K562 (cell line): ENCODE measurements around the gene UBA1. TPM values are rescaled to one million over a fixed set of nuclear protein-coding genes. Genes with fewer than 3 reads are reported as not detected.

ENCODE experiments used
- ATAC-seq: fragments of 200-7000 bp; cut with Tn5 transposase; 3 replicates; pipeline ENCODE4 v1.9.1; 2020; ENCODE audit warnings: moderate library complexity
- BruUV-seq: library from RNA; stranded (reverse); fragments of 400-500 nt; replicated peaks from 2 replicates; lab custom pipeline; 2021; lab: Mats Ljungman, UMichigan
- CTCF ChIA-PET: fragments of 300-600 bp; formaldehyde crosslinking; extraction: SDS; loops from one replicate; lab custom pipeline; 2021; ENCODE audit warnings: low intra/inter-chr PET ratio; lab: Yijun Ruan, JAX
- POLR2A ChIA-PET: fragments of 300-600, 350-650 bp; sonication (Branson Sonifier 250); formaldehyde crosslinking; extraction: SDS; loops from one replicate; lab custom pipeline; 2021; ENCODE audit warnings: antibody characterized with exemption, inconsistent platforms; lab: Yijun Ruan, JAX
- DNase-seq, 4 experiments: peaks; one replicate each; pipeline versions ENCODE4 v3.0.0 to v3.0.0-alpha.2; 2011 to 2018; ENCODE audit warnings: low spot score in 3 of 4, mixed read lengths in 3 of 4; ENCODE audit errors: extremely low read depth in 1 of 4
- FAIRE-seq: peaks from 2 replicates; lab custom pipeline; 2011; peaks lifted over from hg19 to GRCh38; lab: Jason Lieb, UNC
- H2AFZ ChIP-seq: 2 replicates; pipeline ENCODE4 v1.6.0; 2011; ENCODE audit warnings: low read depth, low read length, control low read depth, inconsistent platforms
- H3K27ac ChIP-seq: fragments of 200-600 bp; 3 replicates; pipeline ENCODE4 v1.8.0; 2011; ENCODE audit warnings: low read depth, mild to moderate bottlenecking, control low read depth, inconsistent platforms, low read length, moderate library complexity, mixed read lengths; ENCODE audit errors: extremely low read depth
- H3K27me3 ChIP-seq, 2 experiments: fragments of 300-600 bp in 1 of 2; 2 replicates in 1 of 2; 3 replicates in 1 of 2; pipeline versions ENCODE4 v1.6.0 to v1.8.0; 2011; ENCODE audit warnings: inconsistent platforms in 2 of 2, low read length in 2 of 2, mild to moderate bottlenecking in 1 of 2, mixed read lengths in 1 of 2, moderate library complexity in 1 of 2; ENCODE audit not compliant: control insufficient read depth in 2 of 2, insufficient read depth in 2 of 2
- H3K36me3 ChIP-seq: fragments of 300-600 bp; 3 replicates; pipeline ENCODE4 v1.8.0; 2011; ENCODE audit warnings: mild to moderate bottlenecking, low read length, inconsistent platforms; ENCODE audit not compliant: control insufficient read depth, insufficient read depth
- H3K4me1 ChIP-seq, 2 experiments: fragments of 200-600 bp in 1 of 2; replicated peaks in 1 of 2; 2 replicates in 1 of 2; 3 replicates in 1 of 2; pipeline versions ENCODE4 v1.5.1 to v1.8.0; 2011; ENCODE audit warnings: inconsistent platforms in 2 of 2, low read length in 2 of 2, mild to moderate bottlenecking in 1 of 2, mixed read lengths in 1 of 2, moderate library complexity in 1 of 2; ENCODE audit not compliant: control insufficient read depth in 2 of 2, insufficient read depth in 2 of 2
- H3K4me2 ChIP-seq: 2 replicates; pipeline ENCODE4 v1.6.1; 2011; ENCODE audit warnings: low read length, control low read depth, inconsistent platforms, mixed read lengths; ENCODE audit not compliant: insufficient read depth
- H3K4me3 ChIP-seq: fragments of 200-600 bp; sonication (generic), shearing (Covaris generic); 2 replicates; pipeline ENCODE4 v1.5.1; 2016; ENCODE audit warnings: control low read depth, inconsistent platforms
- H3K79me2 ChIP-seq: fragments of 200-600 bp; 3 replicates; pipeline ENCODE4 v1.8.0; 2011; ENCODE audit warnings: low read length, inconsistent platforms; ENCODE audit not compliant: control insufficient read depth, insufficient read depth
- H3K9ac ChIP-seq, 2 experiments: 2 replicates each; pipeline versions ENCODE4 v1.6.0 to v1.6.1; 2011; ENCODE audit warnings: low read depth in 2 of 2, low read length in 2 of 2, control low read depth in 1 of 2, inconsistent platforms in 1 of 2, mild to moderate bottlenecking in 1 of 2, mixed read lengths in 1 of 2; ENCODE audit not compliant: insufficient read depth in 1 of 2
- H3K9me1 ChIP-seq: one replicate; pipeline ENCODE4 v1.6.0; 2011; ENCODE audit warnings: inconsistent platforms, mild to moderate bottlenecking, low read length, moderate library complexity; ENCODE audit not compliant: control insufficient read depth, insufficient read depth
- H3K9me3 ChIP-seq: replicated peaks from 2 replicates; pipeline ENCODE4 v1.5.1; 2011; ENCODE audit warnings: low read depth, low read length, inconsistent platforms; ENCODE audit not compliant: control insufficient read depth, insufficient read depth
- H4K20me1 ChIP-seq: replicated peaks from 2 replicates; pipeline ENCODE4 v1.6.1; 2011; ENCODE audit warnings: low read length, inconsistent platforms, mixed read lengths; ENCODE audit not compliant: control insufficient read depth, insufficient read depth
- KDM1A ChIP-seq, 2 experiments: fragments of 450-650 bp; IDR thresholded peaks; 2 replicates each; pipeline ENCODE4 v1.6.1; 2016; ENCODE audit warnings: mild to moderate bottlenecking in 2 of 2
- RBM34 ChIP-seq: fragments of 200-400 bp; formaldehyde crosslinking; IDR thresholded peaks from 2 replicates; pipeline ENCODE4 v1.6.1; 2018; ENCODE audit warnings: low read length, borderline replicate concordance; ENCODE audit not compliant: insufficient read depth
- ZHX1 ChIP-seq: fragments of 150-350 bp; conservative IDR thresholded peaks from 2 replicates; pipeline ENCODE4 v1.6.1; 2014; ENCODE audit warnings: low read length
- ZNF668 ChIP-seq: fragments of 250-450 bp; sonication (Bioruptor Pico); IDR thresholded peaks from 2 replicates; pipeline ENCODE4 v1.8.0; 2022; ENCODE audit warnings: mild to moderate bottlenecking, inconsistent platforms
- WGBS: fragments of 100-300 bp; shearing (Covaris generic); methylation state at CpG from one replicate; pipeline ENCODE4 v1.1.6; 2016; ENCODE audit warnings: low coverage, mixed read lengths; ENCODE audit not compliant: insufficient coverage; ENCODE audit errors: missing lambda C conversion rate; 5-methylcytosine and 5-hydroxymethylcytosine counted together
- in situ Hi-C: fragments of 300-500 bp; cut with MboI; formaldehyde crosslinking; loops from 4 replicates; pipeline ENCODE4 v1.15.0; 2018; ENCODE audit warnings: inconsistent platforms, mixed read lengths
- intact Hi-C: fragments of 100-400 bp; cut with micrococcal nuclease; formaldehyde crosslinking; loops from 2 replicates; pipeline ENCODE4 v1.14.2; 2022
- polyA plus RNA-seq, 8 experiments: library from polyadenylated mRNA; depleted of rRNA in 4 of 8; stranded (reverse) in 5 of 8; unstranded in 3 of 8; fragments of >200 nt; fragmentation: Nextera tagmentation in 2 of 8; fragmentation: Illumina TruSeq in 1 of 8; extraction: Ambion mirVana in 2 of 8; extraction: Trizol in 1 of 8; gene quantifications; 2 replicates each; pipeline versions ENCODE4 v1.2.1 to v1.2.3, GENCODE V29; 2011 to 2014; ENCODE audit warnings: inconsistent platforms in 1 of 8, missing spikeins in 1 of 8
- total RNA-seq, 7 experiments: library from RNA; depleted of rRNA in 6 of 7; stranded (reverse); fragments of >200 nt in 6 of 7; fragmentation: Illumina TruSeq in 2 of 7; extraction: Trizol in 2 of 7; gene quantifications; 2 replicates each; pipeline versions ENCODE4 v1.2.1 to v1.2.3, GENCODE V29; 2011 to 2021; ENCODE audit warnings: low replicate concordance in 1 of 7

Gene UBA1
- total and polyA plus RNA-seq, 9 of the 15 experiments (the other 6 are each of a cell fraction or from before 2014, with no cell fraction given): 32.0 to 174 (median 93.6) TPM

GRCh38 chrX:47191806-47192401, 1.7 kb upstream of the UBA1 start:
- BruUV-seq: no TSS peak
- TF ChIP-seq ZNF668 (CRISPR knock-in tag) (no peak), KDM1A (IDR thresholded peaks at IDR 0.05) (peak; percentile 74), ZHX1 (no peak), RBM34 (no peak)
- POLR2A ChIA-PET: interaction anchor here (1.3 kb wide), 1 partner anchor 37 kb away, joined by 3 read pairs; no protein-coding TSS in a partner anchor
- peak overlapping the region; percentile 48 for H3K4me3 ChIP-seq
- H3K79me2 ChIP-seq: peaks cover 36% of the 10 kb centered on the region
- no peaks in the 10 kb centered on the region for H3K27me3 ChIP-seq
- H3K27ac ChIP-seq: no peak overlapping the region; the same call in 2 of the 3 replicates
- H2AFZ ChIP-seq: 0 out of 2 replicates have a peak overlapping the region, but pooled peaks have one; percentile 40
- H3K9ac ChIP-seq: peak overlapping the region; percentile 40 to 89
- in situ Hi-C loops: loop anchor here (10.0 kb wide), 2 partner anchors 193 to 333 kb away; no protein-coding TSS in a partner anchor
- 0 out of 2 replicates have a peak, but pooled peaks cover 4% of the 10 kb centered on the region for H4K20me1 ChIP-seq
- H3K36me3 ChIP-seq: peaks cover 21% of the 10 kb centered on the region; the same call in 1 of the 3 replicates
- WGBS: 31% methylated on average over 16 of the region's 16 CpGs
- peaks cover 6 to 23% of the 10 kb centered on the region in 2 experiments; a peak in 4 of 5 replicates for H3K4me1 ChIP-seq
- H3K9me1 ChIP-seq: no peaks in the 10 kb centered on the region
- H3K4me2 ChIP-seq: peak overlapping the region; percentile 50
- no peak for DNase-seq
- no peak for ATAC-seq
- FAIRE-seq: no peak
- CTCF ChIA-PET: no interaction called here
- intact Hi-C loops: loop anchor here (2.0 to 10.0 kb wide), 3 partner anchors 121 to 835 kb away; no protein-coding TSS in a partner anchor
- H3K9me3 ChIP-seq: no peaks in the 10 kb centered on the region
